Gastroesophageal sphincter (tissue), 4 donors: ENCODE measurements around the gene BTBD19. TPM values are rescaled to one million over a fixed set of nuclear protein-coding genes. Genes with fewer than 3 reads are reported as not detected.
"Not testable (repeated sequence)": the region's sequence is repeated elsewhere in the genome, so short reads cannot be mapped to it uniquely, and the experiment has no call there.

Source experiments
- ATAC-seq: fragments of 150-250 bp; one replicate; pipeline ENCODE4 v1.9.1; 2016; ENCODE audit warnings: mild to moderate bottlenecking, moderate library complexity
- H3K27ac ChIP-seq, 4 donors: fragments of 200-600 bp; sonication (generic) in 3 of 4; 1 replicate in 3 of 4; 2 replicates in 1 of 4; pipeline ENCODE4 v1.5.1; 2016 to 2019
- H3K27me3 ChIP-seq: fragments of 200-600 bp; sonication (generic); one replicate; pipeline ENCODE4 v1.5.1; 2019
- H3K36me3 ChIP-seq, 2 donors: fragments of 200-600 bp; sonication (generic); one replicate each; pipeline ENCODE4 v1.5.1; 2019; ENCODE audit warnings: control low read depth in 1 of 2
- H3K4me1 ChIP-seq, 3 donors: fragments of 200-600 bp; sonication (generic); 1 replicate in 2 of 3; 2 replicates in 1 of 3; pipeline ENCODE4 v1.5.1; 2016 to 2019; ENCODE audit warnings: control low read depth in 2 of 3
- H3K4me3 ChIP-seq, 2 donors: fragments of 200-600 bp; sonication (generic); one replicate each; pipeline ENCODE4 v1.5.1; 2019; ENCODE audit warnings: mild to moderate bottlenecking in 1 of 2, moderate library complexity in 1 of 2
- H3K9me3 ChIP-seq, 3 donors: fragments of 200-600 bp; sonication (generic); one replicate each; pipeline ENCODE4 v1.5.1; 2017 to 2019; ENCODE audit warnings: control low read depth in 2 of 3
- CTCF ChIP-seq, 4 experiments: fragments of 200-600 bp in 2 of 4; fragments of 450-650 bp in 2 of 4; sonication (generic) in 1 of 4; IDR thresholded peaks; one replicate each; pipeline ENCODE4 v1.5.1; 2017 to 2019; ENCODE audit warnings: antibody characterized with exemption in 4 of 4, mild to moderate bottlenecking in 2 of 4, moderate library complexity in 2 of 4
- EP300 ChIP-seq: sonication (generic); formaldehyde crosslinking; IDR thresholded peaks from one replicate; pipeline ENCODE4 v1.6.1; 2017; ENCODE audit warnings: antibody characterized with exemption, mild to moderate bottlenecking
- POLR2A ChIP-seq, 2 donors: fragments of 450-650 bp; IDR thresholded peaks; one replicate each; pipeline ENCODE4 v1.6.1; 2017; ENCODE audit warnings: antibody characterized with exemption in 2 of 2, mild to moderate bottlenecking in 2 of 2, moderate library complexity in 1 of 2
- POLR2AphosphoS5 ChIP-seq: sonication (generic); formaldehyde crosslinking; IDR thresholded peaks from one replicate; pipeline ENCODE4 v1.6.1; 2017; ENCODE audit warnings: antibody characterized with exemption
- WGBS, 2 donors: methylation state at CpG; one replicate each; pipeline ENCODE4 v1.1.5; 2018; ENCODE audit warnings: low coverage in 1 of 2; 5-methylcytosine and 5-hydroxymethylcytosine counted together
- total RNA-seq, 4 donors: library from RNA; depleted of rRNA; stranded (reverse); fragments of >200 nt; gene quantifications; one replicate each; pipeline ENCODE4 v1.1.0, GENCODE V29; 2016

Gene BTBD19
- total RNA-seq, 4 donors from 2014 or later, result 0.22 to 12.1 (median 5.6) TPM

- Histone ChIP-seq H3K27ac (peak overlapping the region in 3 of 4 donors; percentile 95 to 97 (median 96)), H3K4me1 (peaks cover 15 to 86% (median 67%) of the 10 kb centered on the region in 3 donors), H3K36me3 (peaks cover 0 to 4% of the 10 kb centered on the region in 2 donors), H3K27me3 (no peaks in the 10 kb centered on the region), H3K9me3 (no peaks in the 10 kb centered on the region), H3K4me3 (no peak overlapping the region)
- no peak for ATAC-seq
- 61 to 66% methylated on average over 5 to 7 of the region's 8 CpGs for WGBS, 2 donors
- TF ChIP-seq POLR2AphosphoS5 (no peak), POLR2A (IDR thresholded peaks at IDR 0.05) (no peak), EP300 (no peak), CTCF (IDR thresholded peaks at IDR 0.05) (no peak)
Measured at GRCh38 chr1:44811234-44811633, 2.9 kb downstream of the BTBD19 start.

- no peak for ATAC-seq
- Histone ChIP-seq H3K27me3 (no peaks in the 10 kb centered on the region), H3K36me3 (no peaks in the 10 kb centered on the region), H3K4me3 (peak overlapping the region; percentile 43 to 64), H3K27ac (peak overlapping the region; percentile 73 to 97 (median 96)), H3K4me1 (peaks cover 7 to 69% (median 49%) of the 10 kb centered on the region in 3 donors), H3K9me3 (no peaks in the 10 kb centered on the region)
- no CpG with 5 or more reads among the region's 48 CpGs for WGBS, 2 donors
- TF ChIP-seq POLR2A (IDR thresholded peaks at IDR 0.05), result no peak
- no peak for TF ChIP-seq CTCF (IDR thresholded peaks at IDR 0.05)
- TF ChIP-seq EP300, result no peak
- TF ChIP-seq POLR2AphosphoS5, result no peak
Measured at GRCh38 chr1:44812822-44813543, 4.7 kb downstream of the BTBD19 start.

GRCh38 chr1:44815926-44816325, 7.6 kb downstream of the BTBD19 start:
- peaks cover 0 to 59% (median 28%) of the 10 kb centered on the region in 3 donors for H3K4me1 ChIP-seq
- H3K4me3 ChIP-seq, H3K9me3 ChIP-seq, H3K36me3 ChIP-seq, H3K27ac ChIP-seq, ATAC-seq, H3K27me3 ChIP-seq: not testable (repeated sequence)
- 85% methylated on average over 8 of the region's 9 CpGs; no CpG with 5 or more reads in 1 of the 2 donors for WGBS, 2 donors

- Histone ChIP-seq H3K36me3 (no peaks in the 10 kb centered on the region), H3K4me3 (no peak overlapping the region), H3K27me3 (no peaks in the 10 kb centered on the region), H3K4me1 (peaks cover 0 to 53% (median 24%) of the 10 kb centered on the region in 3 donors), H3K27ac (no peak overlapping the region), H3K9me3 (no peaks in the 10 kb centered on the region)
- TF ChIP-seq POLR2A (IDR thresholded peaks at IDR 0.05) (no peak), POLR2AphosphoS5 (no peak), CTCF (IDR thresholded peaks at IDR 0.05) (no peak), EP300 (no peak)
- no peak for ATAC-seq
- WGBS, 2 donors, result 73 to 94% methylated on average over 2 of the region's 2 CpGs
Measured at GRCh38 chr1:44817307-44817706, 9.0 kb downstream of the BTBD19 start.

- 79 to 90% methylated on average over 4 to 10 of the region's 11 CpGs for WGBS, 2 donors
- no peaks in the 10 kb centered on the region for H3K9me3 ChIP-seq
- H3K4me3 ChIP-seq, result no peak overlapping the region
- peaks cover 0 to 47% (median 19%) of the 10 kb centered on the region in 3 donors for H3K4me1 ChIP-seq
- ATAC-seq, result no peak
- TF ChIP-seq CTCF (IDR thresholded peaks at IDR 0.05) (no peak), POLR2A (IDR thresholded peaks at IDR 0.05) (no peak), EP300 (no peak), POLR2AphosphoS5 (no peak)
- no peaks in the 10 kb centered on the region for H3K27me3 ChIP-seq
- H3K36me3 ChIP-seq, result no peaks in the 10 kb centered on the region
- H3K27ac ChIP-seq, result peak overlapping the region in 3 of 4 donors; percentile 84 to 94 (median 92)
Measured at GRCh38 chr1:44817771-44818495, 9.6 kb downstream of the BTBD19 start.
